H9 (cell line): Measurements from ENCODE around the gene RHEBL1. TPM values are rescaled to one million over a fixed set of nuclear protein-coding genes. Genes with fewer than 3 reads are reported as not detected.

Experiments
- DNase-seq: peaks from one replicate; pipeline ENCODE4 v3.0.0-alpha.2; 2017
- H2AFZ ChIP-seq: one replicate; pipeline ENCODE4 v1.6.1; 2013; ENCODE audit warnings: mild to moderate bottlenecking, low read length, control low read depth, moderate library complexity
- H2AK5ac ChIP-seq: 2 replicates; pipeline ENCODE4 v1.6.1; 2013; ENCODE audit warnings: low read length, control low read depth, mixed read lengths; ENCODE audit not compliant: insufficient read length
- H2BK120ac ChIP-seq: one replicate; pipeline ENCODE4 v1.6.1; 2013; ENCODE audit warnings: low read depth, mild to moderate bottlenecking, low read length, control low read depth, inconsistent platforms; ENCODE audit not compliant: poor library complexity, severe bottlenecking
- H2BK12ac ChIP-seq: 2 replicates; pipeline ENCODE4 v1.6.1; 2013; ENCODE audit warnings: low read length, control low read depth, mixed read lengths, low read depth; ENCODE audit not compliant: insufficient read length
- H2BK15ac ChIP-seq: 2 replicates; pipeline ENCODE4 v1.6.1; 2013; ENCODE audit warnings: low read depth, low read length, control low read depth
- H2BK20ac ChIP-seq: one replicate; pipeline ENCODE4 v1.6.1; 2013; ENCODE audit warnings: low read depth, mild to moderate bottlenecking, low read length, control low read depth, inconsistent platforms; ENCODE audit not compliant: poor library complexity, severe bottlenecking
- H2BK5ac ChIP-seq: 2 replicates; pipeline ENCODE4 v1.6.1; 2013; ENCODE audit warnings: low read length, control low read depth, mixed read lengths; ENCODE audit not compliant: insufficient read length
- H3K14ac ChIP-seq: 2 replicates; pipeline ENCODE4 v1.6.1; 2013; ENCODE audit warnings: low read length, control low read depth; ENCODE audit not compliant: insufficient read depth
- H3K18ac ChIP-seq: 2 replicates; pipeline ENCODE4 v1.6.1; 2013; ENCODE audit warnings: low read depth, mild to moderate bottlenecking, mixed read lengths, low read length, control low read depth; ENCODE audit not compliant: insufficient read length
- H3K23ac ChIP-seq: 2 replicates; pipeline ENCODE4 v1.6.1; 2013; ENCODE audit warnings: low read length, control low read depth, mixed read lengths, low read depth; ENCODE audit not compliant: insufficient read length
- H3K23me2 ChIP-seq: 2 replicates; pipeline ENCODE4 v1.6.1; 2013; ENCODE audit warnings: low read depth, mild to moderate bottlenecking, mixed read lengths, low read length, control low read depth; ENCODE audit not compliant: insufficient read length, poor library complexity, severe bottlenecking
- H3K27ac ChIP-seq: 2 replicates; pipeline ENCODE4 v1.5.1; 2013; ENCODE audit warnings: low read length, control low read depth, mixed read lengths, low read depth; ENCODE audit not compliant: insufficient read length
- H3K27me3 ChIP-seq: 2 replicates; pipeline ENCODE4 v1.6.1; 2013; ENCODE audit warnings: low read length, control low read depth, inconsistent platforms; ENCODE audit not compliant: insufficient read depth
- H3K4ac ChIP-seq: 2 replicates; pipeline ENCODE4 v1.6.1; 2013; ENCODE audit warnings: low read depth, mild to moderate bottlenecking, control low read depth, inconsistent platforms, low read length, moderate library complexity
- H3K4me1 ChIP-seq: 2 replicates; pipeline ENCODE4 v1.6.1; 2013; ENCODE audit warnings: low read length, control low read depth, inconsistent platforms; ENCODE audit not compliant: insufficient read depth
- H3K4me2 ChIP-seq: 2 replicates; pipeline ENCODE4 v1.6.1; 2013; ENCODE audit warnings: low read length, control low read depth, mixed read lengths; ENCODE audit not compliant: insufficient read length, insufficient read depth
- H3K56ac ChIP-seq: 2 replicates; pipeline ENCODE4 v1.6.1; 2013; ENCODE audit warnings: low read depth, mild to moderate bottlenecking, mixed read lengths, low read length, control low read depth; ENCODE audit not compliant: insufficient read length
- H3K79me1 ChIP-seq: 2 replicates; pipeline ENCODE4 v1.6.1; 2013; ENCODE audit warnings: low read depth, mild to moderate bottlenecking, moderate library complexity, low read length, control low read depth, inconsistent platforms; ENCODE audit not compliant: insufficient read depth, poor library complexity, severe bottlenecking
- H3K79me2 ChIP-seq: 2 replicates; pipeline ENCODE4 v1.6.1; 2013; ENCODE audit warnings: low read length, control low read depth, inconsistent platforms; ENCODE audit not compliant: insufficient read depth
- H3K9ac ChIP-seq: 2 replicates; pipeline ENCODE4 v1.6.1; 2013; ENCODE audit warnings: low read length, control low read depth, mixed read lengths; ENCODE audit not compliant: insufficient read length; ENCODE audit errors: extremely low read depth
- H3K9me3 ChIP-seq: one replicate; pipeline ENCODE4 v1.6.1; 2013; ENCODE audit warnings: low read depth, low read length, inconsistent platforms; ENCODE audit not compliant: control insufficient read depth
- H3T11ph ChIP-seq: one replicate; pipeline ENCODE4 v1.6.1; 2013; ENCODE audit warnings: mild to moderate bottlenecking, low read length, control low read depth, inconsistent platforms
- H4K20me1 ChIP-seq: one replicate; pipeline ENCODE4 v1.6.1; 2013; ENCODE audit not compliant: control insufficient read depth, insufficient read length, insufficient read depth
- H4K5ac ChIP-seq: 2 replicates; pipeline ENCODE4 v1.6.1; 2013; ENCODE audit warnings: low read depth, mild to moderate bottlenecking, mixed read lengths, low read length, control low read depth; ENCODE audit not compliant: insufficient read length
- H4K8ac ChIP-seq: replicated peaks from 2 replicates; pipeline ENCODE4 v1.6.1; 2013; ENCODE audit warnings: low read length, control low read depth, mixed read lengths, low read depth; ENCODE audit not compliant: insufficient read length
- H4K91ac ChIP-seq: 2 replicates; pipeline ENCODE4 v1.6.1; 2013; ENCODE audit warnings: low read depth, mild to moderate bottlenecking, moderate library complexity, mixed read lengths, low read length, control low read depth; ENCODE audit not compliant: insufficient read length
- H3K27ac Mint-ChIP-seq, 3 experiments: 2 replicates in 2 of 3; 3 replicates in 1 of 3; pipeline ENCODE4 v1.8.0; 2020 to 2021; ENCODE audit warnings: mixed read lengths in 3 of 3, mild to moderate bottlenecking in 1 of 3, moderate library complexity in 1 of 3
- H3K27me3 Mint-ChIP-seq: 2 replicates; pipeline ENCODE4 v1.8.0; 2021; ENCODE audit warnings: low read depth, mild to moderate bottlenecking, moderate library complexity, mixed read lengths
- H3K36me3 Mint-ChIP-seq, 3 experiments: 2 replicates in 2 of 3; 3 replicates in 1 of 3; pipeline ENCODE4 v1.8.0; 2020 to 2021; ENCODE audit warnings: low read depth in 3 of 3, mixed read lengths in 3 of 3; ENCODE audit not compliant: insufficient read depth in 1 of 3
- H3K4me1 Mint-ChIP-seq, 2 experiments: 2 replicates each; pipeline ENCODE4 v1.8.0; 2020; ENCODE audit warnings: mixed read lengths in 2 of 2
- H3K4me3 Mint-ChIP-seq, 2 experiments: 2 replicates in 1 of 2; 3 replicates in 1 of 2; pipeline ENCODE4 v1.8.0; 2020 to 2021; ENCODE audit warnings: mild to moderate bottlenecking in 2 of 2, mixed read lengths in 2 of 2, moderate library complexity in 1 of 2
- H3K9me3 Mint-ChIP-seq, 2 experiments: 2 replicates in 1 of 2; 3 replicates in 1 of 2; pipeline ENCODE4 v1.8.0; 2020; ENCODE audit warnings: mild to moderate bottlenecking in 2 of 2, mixed read lengths in 2 of 2, moderate library complexity in 1 of 2
- CTCF ChIP-seq: fragments of 200-600 bp; sonication (generic); conservative IDR thresholded peaks from 3 replicates; pipeline ENCODE4 v1.8.0; 2021; ENCODE audit warnings: antibody characterized with exemption, mild to moderate bottlenecking
- WGBS: extraction: QIAGEN DNeasy Blood & Tissue Kit; methylation state at CpG from one replicate; pipeline ENCODE4 v1.1.7; 2013; ENCODE audit warnings: missing lambda C conversion rate, low lambda C conversion rate, mixed read lengths; ENCODE audit not compliant: insufficient read length; ENCODE audit errors: extremely low coverage; 5-methylcytosine and 5-hydroxymethylcytosine counted together
- total RNA-seq: library from RNA; stranded (reverse); gene quantifications from 2 replicates; pipeline ENCODE4 v1.2.1, GENCODE V29; 2021

RHEBL1 gene
- total RNA-seq, 1 experiment from 2014 or later, result 4.0 TPM

GRCh38 chr12:49109641-49110463, 40.1 kb upstream of the RHEBL1 start:
- no peak overlapping the region for H2AFZ ChIP-seq

More at GRCh38 chr12:49109641-49110463, 40.1 kb upstream of the RHEBL1 start:
- H3K4me1 Mint-ChIP-seq, result peaks cover 23 to 31% of the 10 kb centered on the region in 2 experiments
- Histone ChIP-seq H2BK5ac (no peak overlapping the region), H4K8ac (no peak overlapping the region), H2AK5ac (no peak overlapping the region), H2BK20ac (no peak overlapping the region), H3K9ac (peak overlapping the region; percentile 59), H3K23me2 (peaks cover 8% of the 10 kb centered on the region), H2BK120ac (no peak overlapping the region), H2BK12ac (no peak overlapping the region), H4K20me1 (no peaks in the 10 kb centered on the region), H3K4me2 (peak overlapping the region; percentile 91), H3K4me1 (peaks cover 5% of the 10 kb centered on the region; the same call in 1 of the 2 replicates), H3K18ac (peak overlapping the region; percentile 71), H4K5ac (no peak overlapping the region), H3K14ac (peak overlapping the region; percentile 80), H3K4ac (no peak overlapping the region), H3K9me3 (no peaks in the 10 kb centered on the region), H3K79me1 (peaks cover 6% of the 10 kb centered on the region), H2BK15ac (no peak overlapping the region), H3T11ph (no peak overlapping the region), H3K27ac (no peak overlapping the region), H3K23ac (no peak overlapping the region), H3K56ac (no peak overlapping the region), H3K79me2 (peaks cover 1% of the 10 kb centered on the region; the same call in 1 of the 2 replicates), H3K27me3 (no peaks in the 10 kb centered on the region), H4K91ac (no peak overlapping the region)
- no peak for TF ChIP-seq CTCF
- peaks cover 15 to 19% of the 10 kb centered on the region in 2 experiments for H3K9me3 Mint-ChIP-seq
- WGBS, result no CpG with 5 or more reads among the region's 33 CpGs
- H3K36me3 Mint-ChIP-seq, result peaks cover 5 to 20% (median 5%) of the 10 kb centered on the region in 3 experiments
- peak overlapping the region in 2 of 3 experiments; percentile 95 to 96; a peak in 3 of 7 replicates for H3K27ac Mint-ChIP-seq
- peak overlapping the region; percentile 86 to 99 for H3K4me3 Mint-ChIP-seq
- H3K27me3 Mint-ChIP-seq, result peaks cover 4% of the 10 kb centered on the region; the same call in 1 of the 2 replicates
- peak; percentile 61 for DNase-seq
